CD14-positive monocyte (primary cell): Measurements from ENCODE around the gene IL12A. TPM values are rescaled to one million over a fixed set of nuclear protein-coding genes. Genes with fewer than 3 reads are reported as not detected.

ENCODE experiments used
- DNase-seq, 3 donors: peaks; one replicate each; pipeline ENCODE4 v3.0.0-alpha.2; 2011 to 2022
- H2AFZ ChIP-seq: 2 replicates; pipeline ENCODE4 v1.6.0; 2012; ENCODE audit warnings: mild to moderate bottlenecking, low read depth, low read length, inconsistent platforms; ENCODE audit not compliant: insufficient read depth, poor library complexity, severe bottlenecking
- H3K27ac ChIP-seq, 2 donors: 1 replicate in 1 of 2; 2 replicates in 1 of 2; pipeline ENCODE4 v1.5.1; 2012 to 2013; ENCODE audit warnings: low read length in 2 of 2, control low read depth in 1 of 2, inconsistent platforms in 1 of 2, low read depth in 1 of 2, mild to moderate bottlenecking in 1 of 2
- H3K27me3 ChIP-seq, 2 donors: one replicate each; pipeline versions ENCODE4 v1.6.0 to v1.6.1; 2011 to 2013; ENCODE audit warnings: low read length in 2 of 2; ENCODE audit not compliant: control insufficient read depth in 2 of 2, insufficient read depth in 2 of 2
- H3K36me3 ChIP-seq, 2 donors: replicated peaks in 1 of 2; 1 replicate in 1 of 2; 2 replicates in 1 of 2; pipeline versions ENCODE4 v1.5.1 to v1.6.1; 2012 to 2013; ENCODE audit warnings: low read length in 2 of 2, control low read depth in 1 of 2, inconsistent platforms in 1 of 2, mild to moderate bottlenecking in 1 of 2; ENCODE audit not compliant: insufficient read depth in 2 of 2, control insufficient read depth in 1 of 2
- H3K4me1 ChIP-seq, 2 donors: 1 replicate in 1 of 2; 2 replicates in 1 of 2; pipeline versions ENCODE4 v1.5.1 to v1.6.1; 2012 to 2013; ENCODE audit warnings: low read length in 2 of 2, control low read depth in 1 of 2, inconsistent platforms in 1 of 2, mild to moderate bottlenecking in 1 of 2, moderate library complexity in 1 of 2; ENCODE audit not compliant: insufficient read depth in 2 of 2, control insufficient read depth in 1 of 2
- H3K4me2 ChIP-seq: replicated peaks from 2 replicates; pipeline ENCODE3; 2012; ENCODE audit warnings: low read length, moderate library complexity, mild to moderate bottlenecking; ENCODE audit not compliant: poor library complexity, severe bottlenecking; ENCODE audit errors: extremely low read depth
- H3K4me3 ChIP-seq, 3 experiments: fragments of 200-600 bp in 1 of 3; sonication (generic) in 1 of 3; replicated peaks in 1 of 3; 1 replicate in 2 of 3; 2 replicates in 1 of 3; pipeline ENCODE4 v1.5.1; 2011 to 2013; ENCODE audit warnings: low read length in 3 of 3, mild to moderate bottlenecking in 3 of 3, control low read depth in 2 of 3, low read depth in 2 of 3, inconsistent platforms in 1 of 3, moderate library complexity in 1 of 3
- H3K79me2 ChIP-seq: 2 replicates; pipeline ENCODE4 v1.6.0; 2012; ENCODE audit warnings: mild to moderate bottlenecking, control low read depth, inconsistent platforms, low read length, moderate library complexity; ENCODE audit not compliant: insufficient read depth
- H3K9ac ChIP-seq: 2 replicates; pipeline ENCODE4 v1.6.0; 2017; ENCODE audit warnings: low read length, mild to moderate bottlenecking; ENCODE audit not compliant: insufficient read depth, poor library complexity, severe bottlenecking
- H3K9me3 ChIP-seq, 2 donors: replicated peaks in 1 of 2; 1 replicate in 1 of 2; 2 replicates in 1 of 2; pipeline versions ENCODE4 v1.5.1 to v1.6.1; 2012 to 2013; ENCODE audit warnings: low read length in 2 of 2, control low read depth in 1 of 2; ENCODE audit not compliant: control insufficient read depth in 1 of 2, insufficient read depth in 1 of 2
- H4K20me1 ChIP-seq: 2 replicates; pipeline ENCODE4 v1.6.0; 2012; ENCODE audit warnings: mild to moderate bottlenecking, low read length, control low read depth, moderate library complexity; ENCODE audit not compliant: insufficient read depth
- H3K27ac Mint-ChIP-seq, 7 donors: one replicate each; pipeline ENCODE4 v1.8.0; 2020; ENCODE audit warnings: mild to moderate bottlenecking in 7 of 7, mixed read lengths in 7 of 7, moderate library complexity in 6 of 7, inconsistent platforms in 2 of 7
- H3K27me3 Mint-ChIP-seq, 3 donors: one replicate each; pipeline ENCODE4 v1.8.0; 2021 to 2022; ENCODE audit warnings: low read depth in 3 of 3, mild to moderate bottlenecking in 3 of 3, mixed read lengths in 3 of 3, moderate library complexity in 3 of 3, inconsistent platforms in 1 of 3
- H3K36me3 Mint-ChIP-seq, 2 donors: one replicate each; pipeline ENCODE4 v1.8.0; 2020; ENCODE audit warnings: mixed read lengths in 2 of 2, inconsistent platforms in 1 of 2, mild to moderate bottlenecking in 1 of 2
- H3K4me1 Mint-ChIP-seq: one replicate; pipeline ENCODE4 v1.8.0; 2020; ENCODE audit warnings: mild to moderate bottlenecking, mixed read lengths
- H3K4me3 Mint-ChIP-seq, 2 donors: one replicate each; pipeline ENCODE4 v1.8.0; 2020; ENCODE audit warnings: mild to moderate bottlenecking in 2 of 2, mixed read lengths in 2 of 2, moderate library complexity in 1 of 2
- H3K9me3 Mint-ChIP-seq, 7 donors: one replicate each; pipeline ENCODE4 v1.8.0; 2020 to 2022; ENCODE audit warnings: mixed read lengths in 7 of 7, mild to moderate bottlenecking in 6 of 7, moderate library complexity in 6 of 7, inconsistent platforms in 2 of 7
- CTCF ChIP-seq: fragments of 200-600 bp; IDR thresholded peaks from one replicate; pipeline ENCODE4 v1.8.0; 2022; ENCODE audit warnings: antibody characterized with exemption, mild to moderate bottlenecking
- WGBS: methylation state at CpG from one replicate; pipeline ENCODE4 v1.1.5; 2013; ENCODE audit warnings: missing lambda C conversion rate; ENCODE audit not compliant: insufficient coverage; 5-methylcytosine and 5-hydroxymethylcytosine counted together
- intact Hi-C, 2 donors: fragments of 100-400 bp; cut with micrococcal nuclease; formaldehyde crosslinking; loops; one replicate each; pipeline versions ENCODE4 v1.15.0 to v1.15.1; 2023
- polyA plus RNA-seq, 3 donors: library from polyadenylated mRNA; depleted of rRNA in 1 of 3; unstranded in 2 of 3; stranded (reverse) in 1 of 3; fragments of 300-500 nt in 2 of 3; fragments of >200 nt in 1 of 3; fragmentation: Illumina TruSeq in 2 of 3; gene quantifications; 1 replicate in 2 of 3; 2 replicates in 1 of 3; pipeline ENCODE4 v1.2.3, GENCODE V29; 2012 to 2021

The IL12A gene
- polyA plus RNA-seq, 3 donors, result 0.24 to 0.67 TPM; not detected in 1

DNA sequence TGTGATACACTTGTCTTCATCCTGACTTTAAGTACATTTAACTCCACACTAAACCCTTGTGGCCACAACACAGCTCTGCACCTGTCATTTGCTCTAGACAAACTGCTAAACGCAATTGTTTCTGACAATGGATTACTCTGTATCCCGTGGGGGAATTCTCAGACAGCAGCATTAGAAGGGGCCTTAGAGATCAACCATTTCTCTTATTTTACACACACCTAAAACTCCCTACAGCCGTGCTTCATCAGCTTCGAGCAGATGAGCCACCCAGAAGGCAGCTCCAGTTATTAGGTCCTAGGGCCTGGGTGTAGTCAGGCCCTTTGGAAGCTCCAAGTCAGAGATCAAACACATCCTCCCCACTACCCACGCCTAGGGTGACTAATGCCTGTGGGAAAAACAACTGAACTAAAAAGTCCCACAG, 1.3 kb upstream of the IL12A start:
- no peak overlapping the region for H3K27ac Mint-ChIP-seq
- peaks cover 6 to 13% (median 9%) of the 10 kb centered on the region in 3 donors for H3K27me3 Mint-ChIP-seq
- Histone ChIP-seq H3K9ac (no peak overlapping the region), H3K36me3 (no peaks in the 10 kb centered on the region), H3K27me3 (no peaks in the 10 kb centered on the region), H3K27ac (no peak overlapping the region), H3K9me3 (no peaks in the 10 kb centered on the region), H3K4me3 (no peak overlapping the region), H3K4me2 (no peak overlapping the region), H3K4me1 (peaks cover 3 to 10% of the 10 kb centered on the region in 2 donors), H2AFZ (no peak overlapping the region), H3K79me2 (no peaks in the 10 kb centered on the region), H4K20me1 (no peaks in the 10 kb centered on the region)
- peaks cover 25% of the 10 kb centered on the region for H3K4me1 Mint-ChIP-seq
- DNase-seq, result no peak
- peaks cover 0 to 3% of the 10 kb centered on the region in 2 donors for H3K36me3 Mint-ChIP-seq
- H3K9me3 Mint-ChIP-seq, result peaks cover 0 to 4% (median 1%) of the 10 kb centered on the region in 7 donors
- TF ChIP-seq CTCF, result no peak
- peak overlapping the region in 1 of 2 donors; percentile 66 for H3K4me3 Mint-ChIP-seq
- 88% methylated on average over 3 of the region's 5 CpGs for WGBS
- intact Hi-C loops, result loop anchor here in 1 of 2 donors (5.0 kb wide), 1 partner anchor 55 kb away; no protein-coding TSS in a partner anchor

DNA sequence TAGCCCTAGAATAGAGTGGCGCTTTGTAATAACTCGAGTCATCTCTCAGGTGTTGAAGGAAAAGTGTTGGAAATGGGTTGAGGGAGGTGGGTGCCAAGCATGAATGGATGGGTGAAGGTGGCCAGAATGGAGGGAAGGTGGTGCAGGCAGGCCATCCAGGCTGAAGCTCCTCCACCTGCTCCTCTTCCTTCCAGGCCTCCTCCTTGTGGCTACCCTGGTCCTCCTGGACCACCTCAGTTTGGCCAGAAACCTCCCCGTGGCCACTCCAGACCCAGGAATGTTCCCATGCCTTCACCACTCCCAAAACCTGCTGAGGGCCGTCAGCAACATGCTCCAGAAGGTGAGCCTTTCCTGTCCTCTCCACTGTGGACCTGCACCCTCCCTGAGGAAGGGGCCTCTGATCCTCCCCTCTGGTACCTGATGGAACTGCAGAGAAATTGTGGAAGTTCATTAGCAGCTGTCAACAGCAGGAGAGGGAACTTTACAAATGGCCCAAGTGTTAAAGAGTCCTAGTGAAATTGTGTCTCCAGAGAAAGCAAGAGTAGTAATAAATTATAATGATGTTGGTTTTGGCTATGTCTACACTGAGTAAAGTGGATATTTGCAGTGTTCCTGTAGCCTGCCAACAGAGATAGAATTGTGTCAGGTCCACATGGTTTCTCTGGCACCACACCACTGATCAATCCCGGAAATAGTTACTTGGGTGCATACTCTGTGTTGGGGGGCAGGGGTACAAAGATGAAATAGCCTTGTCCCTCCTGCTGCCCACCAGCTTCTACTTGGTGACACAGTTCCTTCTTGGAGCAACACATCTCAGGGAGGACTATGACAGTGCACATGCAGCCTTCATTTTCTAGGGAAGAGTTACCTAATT, 1.6 kb downstream of the IL12A start:
- Histone ChIP-seq H3K79me2 (no peaks in the 10 kb centered on the region), H3K9ac (no peak overlapping the region), H4K20me1 (no peaks in the 10 kb centered on the region), H3K9me3 (no peaks in the 10 kb centered on the region), H3K36me3 (no peaks in the 10 kb centered on the region), H2AFZ (no peak overlapping the region), H3K4me3 (no peak overlapping the region), H3K27me3 (no peaks in the 10 kb centered on the region), H3K27ac (no peak overlapping the region), H3K4me1 (peaks cover 3 to 10% of the 10 kb centered on the region in 2 donors), H3K4me2 (no peak overlapping the region)
- Mint-ChIP-seq H3K27ac (no peak overlapping the region), H3K4me1 (peaks cover 25% of the 10 kb centered on the region), H3K27me3 (peaks cover 6 to 11% (median 6%) of the 10 kb centered on the region in 3 donors), H3K9me3 (peaks cover 0 to 4% (median 1%) of the 10 kb centered on the region in 7 donors), H3K36me3 (peaks cover 2 to 5% of the 10 kb centered on the region in 2 donors), H3K4me3 (peak overlapping the region; percentile 43 to 95)
- TF ChIP-seq CTCF, result no peak
- intact Hi-C loops, result loop anchor here in 1 of 2 donors (5.0 kb wide), 1 partner anchor 58 kb away; no protein-coding TSS in a partner anchor
- WGBS, result 50% methylated on average over 2 of the region's 5 CpGs
- no peak for DNase-seq
